Esophagus muscularis mucosa (tissue), 4 donors: ENCODE measurements around the gene AGAP1.

Experiments
- EP300 ChIP-seq: sonication (generic); formaldehyde crosslinking; IDR thresholded peaks from one replicate; pipeline ENCODE4 v1.6.1; 2017; ENCODE audit warnings: antibody characterized with exemption
- POLR2A ChIP-seq: fragments of 450-650 bp; IDR thresholded peaks from one replicate; pipeline ENCODE4 v1.6.1; 2017; ENCODE audit warnings: antibody characterized with exemption, moderate library complexity, mild to moderate bottlenecking, low read depth
- TF ChIP-seq, protein P1 (sequence below), 3 experiments: fragments of 200-600 bp in 2 of 3; fragments of 450-650 bp in 1 of 3; sonication (generic) in 2 of 3; IDR thresholded peaks; one replicate each; pipeline ENCODE4 v1.5.1; 2017 to 2019; ENCODE audit warnings: antibody characterized with exemption in 3 of 3, mild to moderate bottlenecking in 2 of 3, moderate library complexity in 1 of 3

DNA sequence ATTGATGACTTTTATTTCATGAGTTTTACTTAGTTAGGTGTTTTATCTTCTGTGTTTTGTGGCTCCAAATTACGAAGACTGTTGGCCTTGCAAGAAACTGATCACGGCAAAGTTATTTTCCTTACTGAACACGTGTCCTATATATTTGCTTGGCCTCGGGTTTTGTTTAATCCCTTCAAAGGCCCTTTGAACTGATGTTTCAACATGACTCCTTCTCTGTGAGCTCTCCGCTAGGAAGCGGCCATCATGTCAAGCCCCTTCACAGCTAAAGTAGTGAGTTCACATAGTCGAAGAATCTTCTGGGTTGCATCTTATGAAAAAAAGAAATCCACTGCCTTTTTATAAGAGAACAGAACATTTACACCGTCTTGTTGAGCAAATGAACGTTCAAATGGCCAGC, 515.0 kb downstream of the AGAP1 start:
- TF ChIP-seq, protein P1, sequence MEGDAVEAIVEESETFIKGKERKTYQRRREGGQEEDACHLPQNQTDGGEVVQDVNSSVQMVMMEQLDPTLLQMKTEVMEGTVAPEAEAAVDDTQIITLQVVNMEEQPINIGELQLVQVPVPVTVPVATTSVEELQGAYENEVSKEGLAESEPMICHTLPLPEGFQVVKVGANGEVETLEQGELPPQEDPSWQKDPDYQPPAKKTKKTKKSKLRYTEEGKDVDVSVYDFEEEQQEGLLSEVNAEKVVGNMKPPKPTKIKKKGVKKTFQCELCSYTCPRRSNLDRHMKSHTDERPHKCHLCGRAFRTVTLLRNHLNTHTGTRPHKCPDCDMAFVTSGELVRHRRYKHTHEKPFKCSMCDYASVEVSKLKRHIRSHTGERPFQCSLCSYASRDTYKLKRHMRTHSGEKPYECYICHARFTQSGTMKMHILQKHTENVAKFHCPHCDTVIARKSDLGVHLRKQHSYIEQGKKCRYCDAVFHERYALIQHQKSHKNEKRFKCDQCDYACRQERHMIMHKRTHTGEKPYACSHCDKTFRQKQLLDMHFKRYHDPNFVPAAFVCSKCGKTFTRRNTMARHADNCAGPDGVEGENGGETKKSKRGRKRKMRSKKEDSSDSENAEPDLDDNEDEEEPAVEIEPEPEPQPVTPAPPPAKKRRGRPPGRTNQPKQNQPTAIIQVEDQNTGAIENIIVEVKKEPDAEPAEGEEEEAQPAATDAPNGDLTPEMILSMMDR (IDR thresholded peaks at IDR 0.05) = no peak
- TF ChIP-seq POLR2A (no peak), EP300 (no peak)
